CD4-positive, alpha-beta T cell treated with Interleukin-2 at 100 ng/mL for 4 hours (primary cell): Measurements from ENCODE around the gene KHDRBS2.

ENCODE experiments used
- DNase-seq: peaks from one replicate; pipeline ENCODE4 v3.0.0-alpha.2; 2020; ENCODE audit warnings: low spot score

KHDRBS2 gene

GRCh38 chr6:62285612-62286469 lies at the start of gene KHDRBS2:
KHDRBS2 (minus strand) TSS chr6:62286225.
- peak; percentile 3 for DNase-seq

DNA sequence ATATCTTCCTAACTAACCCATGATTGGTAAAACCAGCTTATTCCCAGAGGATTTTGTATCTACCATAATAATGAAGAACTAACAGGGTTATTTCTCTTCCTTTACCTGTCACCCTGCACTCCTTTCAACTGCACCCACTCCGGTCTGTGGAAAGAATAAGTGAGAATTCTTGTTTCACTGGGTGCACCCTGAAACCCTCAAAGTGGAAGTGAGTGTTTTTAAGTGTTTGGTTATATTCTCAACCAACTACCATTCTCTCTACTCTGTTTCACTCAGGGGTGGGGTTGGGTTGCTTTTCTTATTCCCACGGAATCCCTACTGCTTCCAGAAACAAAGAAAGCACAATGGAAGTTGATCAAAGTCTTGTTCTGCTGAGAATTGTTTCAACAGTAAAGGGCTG lies 42.6 kb upstream of the KHDRBS2 start:
- DNase-seq = no peak

- no peak for DNase-seq
Observed at GRCh38 chr6:62324834-62325233, 38.8 kb upstream of the KHDRBS2 start.

GRCh38 chr6:62323818-62324431 lies 37.9 kb upstream of the KHDRBS2 start:
- DNase-seq = no peak

DNA sequence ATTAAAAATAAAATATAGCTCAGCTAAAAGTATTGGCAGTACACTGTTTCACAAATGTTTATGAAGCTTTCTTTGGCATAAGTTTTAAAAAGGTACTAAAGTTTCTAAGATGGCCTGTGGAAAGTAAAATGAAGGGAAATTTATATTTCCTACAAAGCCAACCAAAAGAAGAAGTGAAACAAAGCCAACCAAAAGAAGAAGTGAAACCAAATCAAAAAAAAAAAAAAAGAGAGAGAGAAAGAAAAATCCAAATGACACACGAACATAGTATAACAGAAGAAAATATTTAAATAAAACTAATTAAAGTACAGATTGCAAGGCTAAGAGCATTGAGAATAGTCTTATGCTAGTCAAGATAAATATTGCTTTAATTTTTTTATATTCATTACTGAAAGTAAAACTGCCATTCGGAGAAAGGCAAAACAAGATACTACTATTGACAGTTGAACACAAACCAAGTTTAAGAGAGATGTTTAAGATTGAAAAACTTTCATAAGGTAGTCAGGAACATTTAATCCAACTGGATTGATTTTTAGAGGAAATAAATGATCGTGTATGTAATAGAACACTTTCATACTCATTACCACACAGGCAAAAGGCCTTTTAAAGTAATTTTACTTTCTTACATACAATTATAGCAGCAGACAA lies 12.8 kb upstream of the KHDRBS2 start:
- no peak for DNase-seq

- DNase-seq = no peak
Observed at GRCh38 chr6:62296541-62296940, 10.5 kb upstream of the KHDRBS2 start.

DNA sequence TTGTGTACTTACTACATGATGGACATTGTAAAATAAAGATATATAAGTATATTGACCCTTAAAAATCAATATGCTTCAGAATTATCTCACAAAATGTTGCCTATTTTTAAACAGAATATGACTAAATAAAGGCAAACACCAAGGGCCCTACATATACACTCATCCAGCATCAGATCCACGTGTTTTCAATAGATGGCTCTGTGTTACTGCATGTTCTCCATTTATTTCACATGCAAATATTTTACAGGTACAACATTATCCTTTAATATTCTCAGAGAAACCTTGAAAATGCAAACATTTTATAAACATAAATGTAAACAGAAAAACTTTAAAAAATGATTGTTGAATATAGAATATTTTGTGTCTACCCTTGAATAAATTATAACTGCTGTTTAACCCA lies 2.9 kb upstream of the KHDRBS2 start:
- no peak for DNase-seq

GRCh38 chr6:62288562-62288961 lies 2.5 kb upstream of the KHDRBS2 start:
- no peak for DNase-seq

DNA sequence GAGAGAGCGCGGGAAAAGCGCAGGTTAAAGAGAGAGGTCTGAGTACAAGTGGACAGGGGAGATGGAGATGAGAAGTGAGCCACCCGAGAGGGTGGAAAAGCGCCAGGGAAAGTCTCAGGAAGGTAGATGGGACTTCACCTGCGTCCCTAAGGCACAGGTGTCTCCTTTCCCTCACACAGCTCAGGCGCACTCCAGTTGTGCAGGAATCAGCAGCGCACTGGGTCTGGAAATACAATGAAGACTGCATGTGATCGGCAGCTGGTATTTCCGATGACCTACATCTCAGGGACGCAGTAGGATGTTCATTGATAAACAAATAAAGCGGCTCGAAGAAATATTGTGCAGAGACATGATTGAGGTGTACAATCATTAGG lies 432 bp upstream of the KHDRBS2 start:
- no peak for DNase-seq

DNA sequence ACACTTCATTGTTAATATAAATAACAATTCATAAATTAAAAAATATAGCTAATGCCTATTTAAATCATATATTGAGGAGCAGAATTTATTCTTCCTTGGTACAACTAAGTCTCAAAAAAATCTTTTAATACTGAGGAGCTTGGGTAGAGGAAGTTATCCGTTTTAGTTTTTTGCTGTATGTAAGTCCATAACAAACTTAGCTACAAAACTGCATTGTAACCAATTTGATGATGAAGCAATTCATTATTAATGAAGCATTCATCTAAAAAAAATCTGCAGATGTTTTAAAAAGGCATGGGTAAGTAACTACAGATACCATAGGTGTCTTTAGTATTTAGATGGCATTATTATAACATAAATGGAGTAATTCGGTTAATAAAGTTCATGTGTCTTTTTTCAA lies 1.3 kb downstream of the KHDRBS2 start:
- no peak for DNase-seq

GRCh38 chr6:62283796-62284411 lies 2.1 kb downstream of the KHDRBS2 start:
- DNase-seq = no peak

- DNase-seq = no peak
Observed at GRCh38 chr6:62283365-62283764, 2.7 kb downstream of the KHDRBS2 start.

DNA sequence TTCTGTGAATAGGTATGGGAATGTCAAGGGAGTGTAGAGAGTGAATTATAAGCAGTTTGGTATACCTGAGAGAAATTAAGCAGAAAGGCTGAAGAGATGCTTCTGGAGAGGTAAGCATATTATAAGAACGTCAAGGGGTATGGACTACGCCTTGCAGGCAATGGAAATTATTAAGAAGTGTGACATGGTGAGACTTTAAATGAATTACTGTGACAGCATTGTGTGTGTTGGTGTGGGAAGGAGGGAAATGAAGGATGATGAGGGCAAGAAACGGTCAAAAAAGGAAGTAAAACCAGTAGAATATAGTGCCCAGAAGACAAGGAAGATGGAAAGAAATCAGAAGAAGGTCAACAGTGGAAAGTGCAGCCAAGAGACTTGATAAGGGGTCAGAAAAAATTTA lies 5.9 kb downstream of the KHDRBS2 start:
- no peak for DNase-seq

- DNase-seq = no peak
Observed at GRCh38 chr6:62272114-62272513, 13.9 kb downstream of the KHDRBS2 start.

DNA sequence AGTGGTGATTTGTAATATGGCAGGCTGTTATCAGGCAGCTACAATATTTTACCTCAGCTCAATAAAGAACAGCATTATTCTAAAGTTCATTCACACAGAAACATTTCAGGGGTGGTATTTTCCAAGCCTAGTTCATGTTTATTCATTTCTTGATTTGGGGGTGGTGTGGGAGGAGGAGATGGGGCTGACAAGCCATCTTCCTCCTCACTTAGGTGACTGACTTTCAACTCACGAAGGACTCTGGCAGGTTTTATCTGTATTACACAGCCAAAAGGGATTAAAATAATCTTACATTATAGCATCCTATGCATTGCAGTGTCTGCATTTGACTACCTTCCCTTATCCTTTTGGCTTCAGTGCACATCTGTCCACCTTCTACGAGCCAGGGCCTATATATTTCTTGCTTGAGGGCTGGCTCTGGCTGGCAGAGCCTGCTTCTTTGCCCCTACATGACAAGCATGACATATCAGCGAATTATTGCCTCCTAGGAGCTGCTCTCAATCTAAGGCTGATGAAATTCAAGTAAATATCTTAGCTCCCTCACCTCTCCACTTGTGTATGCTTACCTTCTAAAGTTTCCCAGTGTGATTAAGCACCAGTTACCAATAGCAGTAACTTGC lies 20.0 kb downstream of the KHDRBS2 start:
- DNase-seq = no peak

DNA sequence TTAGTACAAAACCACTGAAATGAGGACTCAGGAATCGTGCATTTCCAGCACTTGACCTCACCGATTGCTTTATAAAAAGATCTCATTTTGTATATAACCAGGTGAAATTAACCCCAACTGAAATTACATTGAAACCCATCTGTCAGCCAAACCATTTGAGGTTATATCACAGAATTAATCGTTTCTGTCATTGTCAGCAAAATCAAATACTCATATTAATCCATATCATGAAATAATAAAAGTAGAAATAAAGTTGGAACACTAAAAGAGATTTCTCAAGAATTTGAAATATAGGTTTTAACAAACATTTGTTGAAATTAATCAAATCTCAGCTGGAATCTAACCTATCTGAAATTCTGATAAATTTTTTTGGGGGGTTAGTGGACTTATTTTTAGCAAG lies 23.7 kb downstream of the KHDRBS2 start:
- no peak for DNase-seq

- no peak for DNase-seq
Observed at GRCh38 chr6:62246087-62246486, 39.9 kb downstream of the KHDRBS2 start.

DNA sequence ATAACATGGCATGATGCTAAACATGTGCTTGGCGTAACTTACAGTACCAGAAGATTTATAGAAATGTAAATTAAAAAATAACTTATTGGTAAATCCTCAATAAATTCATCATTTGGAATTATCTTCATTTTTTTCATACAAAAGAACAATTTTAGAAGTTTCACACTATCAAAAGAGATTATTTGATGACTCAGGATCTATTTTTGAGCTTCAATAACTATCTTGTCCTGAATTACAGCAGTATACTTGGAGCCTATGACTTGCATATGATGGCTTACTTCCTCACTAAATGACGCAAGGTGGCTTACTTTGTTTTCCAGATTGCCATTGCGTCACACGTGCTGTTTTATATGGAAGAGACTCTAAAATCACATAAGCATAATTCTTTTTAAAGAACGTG lies 49.2 kb downstream of the KHDRBS2 start:
- DNase-seq = no peak

DNA sequence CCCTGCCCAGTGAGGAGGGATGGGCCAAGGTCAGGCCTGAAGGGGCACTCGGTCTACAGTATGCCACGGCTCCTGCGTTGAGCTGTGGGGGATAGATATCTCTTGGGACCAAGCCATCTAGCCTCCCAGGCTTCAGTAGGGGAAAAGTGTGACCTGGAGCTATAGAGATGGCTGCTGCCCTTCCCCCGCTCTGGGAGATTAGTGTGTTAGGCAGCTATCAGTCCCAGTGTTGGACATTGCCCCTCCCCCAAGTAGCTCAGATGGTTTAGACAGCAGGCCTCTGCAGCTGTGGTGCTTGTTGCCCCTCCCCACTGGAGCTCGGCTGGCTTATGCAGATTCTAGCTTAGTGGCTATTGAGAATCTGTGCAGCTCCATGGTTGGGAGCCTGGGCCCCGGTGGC lies 56.8 kb downstream of the KHDRBS2 start:
- no peak for DNase-seq

DNA sequence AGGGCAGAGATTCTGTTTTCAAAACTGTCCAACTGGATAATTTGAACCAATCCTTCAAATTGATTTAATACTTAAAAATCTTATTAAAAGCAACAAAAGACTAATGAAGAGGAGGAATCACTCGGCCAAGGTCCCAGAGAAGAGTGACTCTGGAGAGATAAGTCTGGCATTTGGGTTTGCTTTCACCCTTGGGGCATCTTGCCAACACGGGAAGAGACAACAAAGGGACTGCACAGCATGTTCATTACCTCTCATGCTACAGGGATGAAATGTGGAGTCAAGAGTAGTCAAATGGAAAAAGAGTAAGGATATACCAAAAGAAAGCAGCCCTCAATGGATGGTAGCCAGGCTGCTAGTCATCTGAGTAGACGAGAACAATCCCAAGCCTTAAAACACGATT lies 68.2 kb downstream of the KHDRBS2 start:
- no peak for DNase-seq

- DNase-seq = no peak
Observed at GRCh38 chr6:62202078-62202477, 83.9 kb downstream of the KHDRBS2 start.

GRCh38 chr6:62192593-62192992 lies 93.4 kb downstream of the KHDRBS2 start:
- DNase-seq = no peak
